IMR-90 (cell line): ENCODE results near the gene SLC9A5.

Source experiments
- CTCF ChIP-seq: conservative IDR thresholded peaks from 2 replicates; pipeline ENCODE4 v1.5.1; 2012; ENCODE audit warnings: mild to moderate bottlenecking, low read depth, low read length, improper control_type of control experiment
- FOS ChIP-seq: fragments of 150-350 bp; IDR thresholded peaks from 2 replicates; pipeline ENCODE4 v1.6.1; 2016; ENCODE audit warnings: low read depth, low read length
- MXI1 ChIP-seq: IDR thresholded peaks from 2 replicates; pipeline ENCODE4 v1.6.1; 2012; ENCODE audit warnings: low read depth, mild to moderate bottlenecking, low read length, moderate library complexity, borderline replicate concordance
- POLR2A ChIP-seq: IDR thresholded peaks from 2 replicates; pipeline ENCODE4 v1.6.1; 2012; ENCODE audit warnings: mild to moderate bottlenecking, low read depth, low read length
- RCOR1 ChIP-seq: IDR thresholded peaks from 2 replicates; pipeline ENCODE4 v1.6.1; 2012; ENCODE audit warnings: mild to moderate bottlenecking, low read length, improper control_type of control experiment; ENCODE audit not compliant: insufficient replicate concordance
- TF ChIP-seq, protein P1 (sequence below): fragments of 150-350 bp; IDR thresholded peaks from 2 replicates; pipeline ENCODE4 v1.6.1; 2016; ENCODE audit warnings: low read depth, mild to moderate bottlenecking, low read length, moderate library complexity, borderline replicate concordance

GRCh38 chr16:67283826-67284555 is 35.2 kb downstream of the SLC9A5 start:
- no peak for TF ChIP-seq CTCF
- no peak for TF ChIP-seq MXI1
- no peak for TF ChIP-seq FOS
- TF ChIP-seq, protein P1, sequence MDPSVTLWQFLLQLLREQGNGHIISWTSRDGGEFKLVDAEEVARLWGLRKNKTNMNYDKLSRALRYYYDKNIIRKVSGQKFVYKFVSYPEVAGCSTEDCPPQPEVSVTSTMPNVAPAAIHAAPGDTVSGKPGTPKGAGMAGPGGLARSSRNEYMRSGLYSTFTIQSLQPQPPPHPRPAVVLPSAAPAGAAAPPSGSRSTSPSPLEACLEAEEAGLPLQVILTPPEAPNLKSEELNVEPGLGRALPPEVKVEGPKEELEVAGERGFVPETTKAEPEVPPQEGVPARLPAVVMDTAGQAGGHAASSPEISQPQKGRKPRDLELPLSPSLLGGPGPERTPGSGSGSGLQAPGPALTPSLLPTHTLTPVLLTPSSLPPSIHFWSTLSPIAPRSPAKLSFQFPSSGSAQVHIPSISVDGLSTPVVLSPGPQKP: no peak
- TF ChIP-seq RCOR1: no peak
- no peak for TF ChIP-seq POLR2A
